Nephron (organoid): Measurements from ENCODE around the gene CHSY1.
A peak's percentile ranks its signal among the peaks of the same experiment; 100 is the strongest.

Source experiments
- H3K27ac Mint-ChIP-seq, 3 experiments: 2 replicates each; pipeline ENCODE4 v1.8.0; 2020; ENCODE audit warnings: mixed read lengths in 3 of 3, mild to moderate bottlenecking in 2 of 3, moderate library complexity in 1 of 3
- H3K27me3 Mint-ChIP-seq: 2 replicates; pipeline ENCODE4 v1.8.0; 2021; ENCODE audit warnings: low read depth, mild to moderate bottlenecking, moderate library complexity, mixed read lengths
- H3K36me3 Mint-ChIP-seq: 2 replicates; pipeline ENCODE4 v1.8.0; 2020; ENCODE audit warnings: low read depth, mixed read lengths
- H3K4me1 Mint-ChIP-seq: 2 replicates; pipeline ENCODE4 v1.8.0; 2020; ENCODE audit warnings: mixed read lengths
- H3K4me3 Mint-ChIP-seq, 3 experiments: 2 replicates each; pipeline ENCODE4 v1.8.0; 2020; ENCODE audit warnings: mild to moderate bottlenecking in 3 of 3, mixed read lengths in 3 of 3, moderate library complexity in 2 of 3
- H3K9me3 Mint-ChIP-seq: 2 replicates; pipeline ENCODE4 v1.8.0; 2020; ENCODE audit warnings: mixed read lengths
- CTCF ChIP-seq, 3 experiments: fragments of 200-600 bp; sonication (generic); IDR thresholded peaks; one replicate each; pipeline ENCODE4 v1.5.0; 2021; ENCODE audit warnings: antibody characterized with exemption in 3 of 3; ENCODE audit not compliant: unreplicated experiment in 3 of 3

CHSY1 gene

GRCh38 chr15:101239724-101240136 is 12.1 kb downstream of the CHSY1 start:
- no peak for TF ChIP-seq CTCF (IDR thresholded peaks at IDR 0.05; ENCODE audit: unreplicated experiment in 3 of 3)
- no peaks in the 10 kb centered on the region for H3K9me3 Mint-ChIP-seq

GRCh38 chr15:101237251-101237650 is 14.6 kb downstream of the CHSY1 start:
- Mint-ChIP-seq H3K27me3 (no peaks in the 10 kb centered on the region), H3K9me3 (no peaks in the 10 kb centered on the region), H3K36me3 (peaks cover 57% of the 10 kb centered on the region), H3K4me3 (no peak overlapping the region), H3K27ac (no peak overlapping the region), H3K4me1 (peaks cover 58% of the 10 kb centered on the region)
- no peak for TF ChIP-seq CTCF (IDR thresholded peaks at IDR 0.05; ENCODE audit: unreplicated experiment in 3 of 3)

More at GRCh38 chr15:101239724-101240136, 12.1 kb downstream of the CHSY1 start:
- Mint-ChIP-seq H3K27ac (peak overlapping the region; percentile 68 to 73 (median 72)), H3K36me3 (peaks cover 34% of the 10 kb centered on the region), H3K4me3 (no peak overlapping the region), H3K4me1 (peaks cover 63% of the 10 kb centered on the region), H3K27me3 (no peaks in the 10 kb centered on the region)

GRCh38 chr15:101233651-101234280 is 18.1 kb downstream of the CHSY1 start:
- no peaks in the 10 kb centered on the region for H3K27me3 Mint-ChIP-seq
- H3K9me3 Mint-ChIP-seq: peaks cover 2% of the 10 kb centered on the region
- H3K36me3 Mint-ChIP-seq: peaks cover 83% of the 10 kb centered on the region
- no peak overlapping the region for H3K4me3 Mint-ChIP-seq
- no peak for TF ChIP-seq CTCF (IDR thresholded peaks at IDR 0.05; ENCODE audit: unreplicated experiment in 3 of 3)
- peaks cover 34% of the 10 kb centered on the region for H3K4me1 Mint-ChIP-seq
- peak overlapping the region in 2 of 3 experiments; percentile 22 to 24 for H3K27ac Mint-ChIP-seq

GRCh38 chr15:101232677-101233076 is 19.2 kb downstream of the CHSY1 start:
- H3K36me3 Mint-ChIP-seq: peaks cover 86% of the 10 kb centered on the region
- no peaks in the 10 kb centered on the region for H3K27me3 Mint-ChIP-seq
- H3K4me1 Mint-ChIP-seq: peaks cover 28% of the 10 kb centered on the region
- peak overlapping the region in 2 of 3 experiments; percentile 33 to 51 for H3K27ac Mint-ChIP-seq
- no peak for TF ChIP-seq CTCF (IDR thresholded peaks at IDR 0.05; ENCODE audit: unreplicated experiment in 3 of 3)
- H3K4me3 Mint-ChIP-seq: no peak overlapping the region
- H3K9me3 Mint-ChIP-seq: peaks cover 12% of the 10 kb centered on the region

- H3K9me3 Mint-ChIP-seq: peaks cover 12% of the 10 kb centered on the region
- no peak for TF ChIP-seq CTCF (IDR thresholded peaks at IDR 0.05; ENCODE audit: unreplicated experiment in 3 of 3)
- peaks cover 88% of the 10 kb centered on the region for H3K36me3 Mint-ChIP-seq
- H3K27ac Mint-ChIP-seq: no peak overlapping the region
- no peak overlapping the region for H3K4me3 Mint-ChIP-seq
- peaks cover 32% of the 10 kb centered on the region for H3K4me1 Mint-ChIP-seq
- no peaks in the 10 kb centered on the region for H3K27me3 Mint-ChIP-seq
Measured at GRCh38 chr15:101228313-101228712, 23.5 kb downstream of the CHSY1 start.

- Mint-ChIP-seq H3K27me3 (no peaks in the 10 kb centered on the region), H3K4me3 (no peak overlapping the region), H3K27ac (no peak overlapping the region), H3K36me3 (peaks cover 67% of the 10 kb centered on the region), H3K4me1 (peaks cover 36% of the 10 kb centered on the region), H3K9me3 (peaks cover 12% of the 10 kb centered on the region)
- no peak for TF ChIP-seq CTCF (IDR thresholded peaks at IDR 0.05; ENCODE audit: unreplicated experiment in 3 of 3)
Measured at GRCh38 chr15:101225658-101226057, 26.2 kb downstream of the CHSY1 start.
